IPS-15b (cell line): Measurements from ENCODE around the gene SRRD.
"Not testable (repeated sequence)": the region's sequence is repeated elsewhere in the genome, so short reads cannot be mapped to it uniquely, and the experiment has no call there.

Experiments
- H3K27me3 ChIP-seq: one replicate; pipeline ENCODE4 v1.6.1; 2013; ENCODE audit warnings: low read length; ENCODE audit not compliant: control insufficient read depth, insufficient read depth
- H3K36me3 ChIP-seq: one replicate; pipeline ENCODE4 v1.6.1; 2013; ENCODE audit warnings: low read length; ENCODE audit not compliant: control insufficient read depth, insufficient read depth
- H3K4me1 ChIP-seq: one replicate; pipeline ENCODE4 v1.6.1; 2013; ENCODE audit warnings: mild to moderate bottlenecking, low read length; ENCODE audit not compliant: control insufficient read depth, insufficient read depth
- H3K4me3 ChIP-seq: one replicate; pipeline ENCODE4 v1.5.1; 2013; ENCODE audit warnings: low read depth, low read length
- H3K9ac ChIP-seq: one replicate; pipeline ENCODE4 v1.6.1; 2013; ENCODE audit warnings: low read depth, mild to moderate bottlenecking, low read length
- H3K9me3 ChIP-seq: one replicate; pipeline ENCODE4 v1.6.1; 2013; ENCODE audit warnings: mild to moderate bottlenecking, low read length; ENCODE audit not compliant: control insufficient read depth, insufficient read depth

Gene SRRD

GRCh38 chr22:26528518-26528917 is 44.8 kb downstream of the SRRD start:
- not testable (repeated sequence) for H3K4me1 ChIP-seq, H3K4me3 ChIP-seq, H3K9me3 ChIP-seq, H3K9ac ChIP-seq, H3K27me3 ChIP-seq
- H3K36me3 ChIP-seq, result peaks cover 53% of the 10 kb centered on the region

- Histone ChIP-seq H3K4me1 (no peaks in the 10 kb centered on the region), H3K9ac (no peak overlapping the region)
Measured at GRCh38 chr22:26529345-26529744, 45.7 kb downstream of the SRRD start.

GRCh38 chr22:26534171-26534855 is 50.6 kb downstream of the SRRD start:
- H3K9ac ChIP-seq, result no peak overlapping the region

More at GRCh38 chr22:26529345-26529744, 45.7 kb downstream of the SRRD start:
- Histone ChIP-seq H3K27me3 (no peaks in the 10 kb centered on the region), H3K36me3 (peaks cover 55% of the 10 kb centered on the region), H3K9me3 (no peaks in the 10 kb centered on the region), H3K4me3 (no peak overlapping the region)

GRCh38 chr22:26534874-26535602 is 51.4 kb downstream of the SRRD start:
- Histone ChIP-seq H3K4me3 (no peak overlapping the region), H3K9me3 (no peaks in the 10 kb centered on the region), H3K36me3 (peaks cover 35% of the 10 kb centered on the region), H3K9ac (no peak overlapping the region), H3K27me3 (no peaks in the 10 kb centered on the region), H3K4me1 (peaks cover 2% of the 10 kb centered on the region)

More at GRCh38 chr22:26534171-26534855, 50.6 kb downstream of the SRRD start:
- no peaks in the 10 kb centered on the region for H3K9me3 ChIP-seq
- H3K27me3 ChIP-seq, result no peaks in the 10 kb centered on the region
- peaks cover 40% of the 10 kb centered on the region for H3K36me3 ChIP-seq
- H3K4me3 ChIP-seq, result no peak overlapping the region
- peaks cover 2% of the 10 kb centered on the region for H3K4me1 ChIP-seq

GRCh38 chr22:26535603-26535908 is 51.9 kb downstream of the SRRD start:
- Histone ChIP-seq H3K4me3 (no peak overlapping the region), H3K27me3 (no peaks in the 10 kb centered on the region), H3K9ac (no peak overlapping the region), H3K4me1 (peaks cover 2% of the 10 kb centered on the region), H3K36me3 (peaks cover 40% of the 10 kb centered on the region), H3K9me3 (no peaks in the 10 kb centered on the region)

- Histone ChIP-seq H3K36me3 (peaks cover 42% of the 10 kb centered on the region), H3K4me1 (peaks cover 2% of the 10 kb centered on the region), H3K27me3 (no peaks in the 10 kb centered on the region), H3K9me3 (no peaks in the 10 kb centered on the region), H3K9ac (no peak overlapping the region), H3K4me3 (no peak overlapping the region)
Measured at GRCh38 chr22:26536056-26536761, 52.5 kb downstream of the SRRD start.

GRCh38 chr22:26536762-26537134 is 53.1 kb downstream of the SRRD start:
- Histone ChIP-seq H3K9me3 (no peaks in the 10 kb centered on the region), H3K36me3 (peaks cover 42% of the 10 kb centered on the region), H3K9ac (no peak overlapping the region), H3K4me1 (peaks cover 2% of the 10 kb centered on the region), H3K27me3 (no peaks in the 10 kb centered on the region), H3K4me3 (no peak overlapping the region)

- Histone ChIP-seq H3K27me3 (no peaks in the 10 kb centered on the region), H3K9ac (no peak overlapping the region), H3K4me3 (no peak overlapping the region), H3K9me3 (no peaks in the 10 kb centered on the region), H3K4me1 (peaks cover 2% of the 10 kb centered on the region), H3K36me3 (peaks cover 50% of the 10 kb centered on the region)
Measured at GRCh38 chr22:26540119-26540518, 56.4 kb downstream of the SRRD start.

- H3K4me1 ChIP-seq, result no peaks in the 10 kb centered on the region
- H3K9me3 ChIP-seq, result no peaks in the 10 kb centered on the region
- peaks cover 47% of the 10 kb centered on the region for H3K36me3 ChIP-seq
- H3K9ac ChIP-seq, result no peak overlapping the region
- H3K27me3 ChIP-seq, result no peaks in the 10 kb centered on the region
- H3K4me3 ChIP-seq, result no peak overlapping the region
Measured at GRCh38 chr22:26541167-26541819, 57.6 kb downstream of the SRRD start.

GRCh38 chr22:26542831-26543230 is 59.2 kb downstream of the SRRD start:
- Histone ChIP-seq H3K27me3 (no peaks in the 10 kb centered on the region), H3K4me3 (no peak overlapping the region), H3K9ac (no peak overlapping the region), H3K9me3 (no peaks in the 10 kb centered on the region), H3K4me1 (no peaks in the 10 kb centered on the region), H3K36me3 (peaks cover 41% of the 10 kb centered on the region)
